ENCODE measurements around the gene HYAL3.

DNA sequence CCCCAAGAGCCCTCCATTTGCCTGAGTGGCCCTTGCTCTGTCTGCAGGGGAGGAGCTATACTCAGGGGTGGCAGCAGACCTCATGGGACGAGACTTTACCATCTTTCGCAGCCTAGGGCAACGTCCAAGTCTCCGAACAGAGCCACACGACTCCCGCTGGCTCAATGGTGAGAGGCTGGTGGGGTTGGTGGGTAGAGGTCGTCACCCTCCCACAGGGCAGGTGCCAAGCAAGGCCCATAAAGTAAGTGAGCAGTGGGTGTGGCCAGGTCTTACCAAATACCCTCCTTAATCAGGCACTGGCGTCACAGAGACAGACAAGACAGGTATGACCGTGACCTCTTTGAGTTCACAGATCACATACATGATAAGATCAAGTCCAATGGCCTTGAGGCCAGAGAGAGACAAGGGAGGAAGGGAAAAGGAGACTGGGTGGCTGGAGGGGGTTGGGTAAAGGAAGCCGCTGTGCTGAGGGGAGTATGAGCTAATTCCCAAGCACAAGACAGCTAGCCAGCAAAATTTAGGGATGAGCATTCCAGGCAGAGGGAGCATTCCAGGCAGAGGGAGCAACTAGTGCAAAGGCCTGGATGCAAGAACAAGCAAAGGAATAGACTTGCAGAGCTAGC is 27.8 kb downstream of the HYAL3 start:
- TF ChIP-seq, protein P1, sequence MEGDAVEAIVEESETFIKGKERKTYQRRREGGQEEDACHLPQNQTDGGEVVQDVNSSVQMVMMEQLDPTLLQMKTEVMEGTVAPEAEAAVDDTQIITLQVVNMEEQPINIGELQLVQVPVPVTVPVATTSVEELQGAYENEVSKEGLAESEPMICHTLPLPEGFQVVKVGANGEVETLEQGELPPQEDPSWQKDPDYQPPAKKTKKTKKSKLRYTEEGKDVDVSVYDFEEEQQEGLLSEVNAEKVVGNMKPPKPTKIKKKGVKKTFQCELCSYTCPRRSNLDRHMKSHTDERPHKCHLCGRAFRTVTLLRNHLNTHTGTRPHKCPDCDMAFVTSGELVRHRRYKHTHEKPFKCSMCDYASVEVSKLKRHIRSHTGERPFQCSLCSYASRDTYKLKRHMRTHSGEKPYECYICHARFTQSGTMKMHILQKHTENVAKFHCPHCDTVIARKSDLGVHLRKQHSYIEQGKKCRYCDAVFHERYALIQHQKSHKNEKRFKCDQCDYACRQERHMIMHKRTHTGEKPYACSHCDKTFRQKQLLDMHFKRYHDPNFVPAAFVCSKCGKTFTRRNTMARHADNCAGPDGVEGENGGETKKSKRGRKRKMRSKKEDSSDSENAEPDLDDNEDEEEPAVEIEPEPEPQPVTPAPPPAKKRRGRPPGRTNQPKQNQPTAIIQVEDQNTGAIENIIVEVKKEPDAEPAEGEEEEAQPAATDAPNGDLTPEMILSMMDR (IDR thresholded peaks at IDR 0.05; ENCODE audit: poor library complexity, severe bottlenecking) = no peak
- TF ChIP-seq POLR2AphosphoS5 (IDR thresholded peaks at IDR 0.05) = no peak
- TF ChIP-seq, protein P2, sequence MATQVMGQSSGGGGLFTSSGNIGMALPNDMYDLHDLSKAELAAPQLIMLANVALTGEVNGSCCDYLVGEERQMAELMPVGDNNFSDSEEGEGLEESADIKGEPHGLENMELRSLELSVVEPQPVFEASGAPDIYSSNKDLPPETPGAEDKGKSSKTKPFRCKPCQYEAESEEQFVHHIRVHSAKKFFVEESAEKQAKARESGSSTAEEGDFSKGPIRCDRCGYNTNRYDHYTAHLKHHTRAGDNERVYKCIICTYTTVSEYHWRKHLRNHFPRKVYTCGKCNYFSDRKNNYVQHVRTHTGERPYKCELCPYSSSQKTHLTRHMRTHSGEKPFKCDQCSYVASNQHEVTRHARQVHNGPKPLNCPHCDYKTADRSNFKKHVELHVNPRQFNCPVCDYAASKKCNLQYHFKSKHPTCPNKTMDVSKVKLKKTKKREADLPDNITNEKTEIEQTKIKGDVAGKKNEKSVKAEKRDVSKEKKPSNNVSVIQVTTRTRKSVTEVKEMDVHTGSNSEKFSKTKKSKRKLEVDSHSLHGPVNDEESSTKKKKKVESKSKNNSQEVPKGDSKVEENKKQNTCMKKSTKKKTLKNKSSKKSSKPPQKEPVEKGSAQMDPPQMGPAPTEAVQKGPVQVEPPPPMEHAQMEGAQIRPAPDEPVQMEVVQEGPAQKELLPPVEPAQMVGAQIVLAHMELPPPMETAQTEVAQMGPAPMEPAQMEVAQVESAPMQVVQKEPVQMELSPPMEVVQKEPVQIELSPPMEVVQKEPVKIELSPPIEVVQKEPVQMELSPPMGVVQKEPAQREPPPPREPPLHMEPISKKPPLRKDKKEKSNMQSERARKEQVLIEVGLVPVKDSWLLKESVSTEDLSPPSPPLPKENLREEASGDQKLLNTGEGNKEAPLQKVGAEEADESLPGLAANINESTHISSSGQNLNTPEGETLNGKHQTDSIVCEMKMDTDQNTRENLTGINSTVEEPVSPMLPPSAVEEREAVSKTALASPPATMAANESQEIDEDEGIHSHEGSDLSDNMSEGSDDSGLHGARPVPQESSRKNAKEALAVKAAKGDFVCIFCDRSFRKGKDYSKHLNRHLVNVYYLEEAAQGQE (IDR thresholded peaks at IDR 0.05; ENCODE audit: borderline replicate concordance) = no peak
- TF ChIP-seq EP300 (conservative IDR thresholded peaks at IDR 0.05; ENCODE audit: poor library complexity, severe bottlenecking) = no peak
- TF ChIP-seq TAF1 (IDR thresholded peaks at IDR 0.05; ENCODE audit: low read depth) = no peak
